GM12865 (cell line): ENCODE data around the gene RPS25.
"Not testable (repeated sequence)": the region's sequence is repeated elsewhere in the genome, so short reads cannot be mapped to it uniquely, and the experiment has no call there.

Experiments used
- DNase-seq: peaks from one replicate; pipeline ENCODE4 v3.0.0; 2010; ENCODE audit warnings: low read depth
- H3K4me3 ChIP-seq: 2 replicates; pipeline ENCODE4 v1.5.1; 2011; ENCODE audit warnings: mild to moderate bottlenecking, low read depth, low read length, control low read depth
- TF ChIP-seq, protein P1 (sequence below): IDR thresholded peaks from 2 replicates; pipeline ENCODE4 v1.5.1; 2011; ENCODE audit warnings: low read length, control low read depth, low read depth, inconsistent platforms; ENCODE audit not compliant: insufficient read depth; ENCODE audit errors: missing control alignments

The RPS25 gene

DNA sequence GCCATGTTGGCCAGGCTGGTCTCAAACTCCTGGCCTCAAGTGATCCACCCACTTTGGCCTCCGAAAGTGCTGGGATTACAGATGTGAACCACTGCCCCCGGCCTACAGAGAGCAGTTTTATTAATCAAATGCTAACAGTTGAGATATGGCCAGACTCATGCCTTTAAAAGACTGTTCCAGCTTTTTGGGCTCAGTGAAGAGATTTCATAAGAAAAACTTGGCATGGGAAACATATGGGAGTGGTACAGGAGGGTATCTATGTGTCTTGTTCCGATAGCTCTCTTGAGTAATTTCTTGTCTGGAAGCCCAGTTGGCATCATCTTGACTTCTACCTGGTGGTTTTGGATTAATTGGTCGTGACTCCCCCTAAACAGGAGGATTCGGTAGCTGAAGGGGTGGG lies 20.7 kb upstream of the RPS25 start:
- TF ChIP-seq, protein P1, sequence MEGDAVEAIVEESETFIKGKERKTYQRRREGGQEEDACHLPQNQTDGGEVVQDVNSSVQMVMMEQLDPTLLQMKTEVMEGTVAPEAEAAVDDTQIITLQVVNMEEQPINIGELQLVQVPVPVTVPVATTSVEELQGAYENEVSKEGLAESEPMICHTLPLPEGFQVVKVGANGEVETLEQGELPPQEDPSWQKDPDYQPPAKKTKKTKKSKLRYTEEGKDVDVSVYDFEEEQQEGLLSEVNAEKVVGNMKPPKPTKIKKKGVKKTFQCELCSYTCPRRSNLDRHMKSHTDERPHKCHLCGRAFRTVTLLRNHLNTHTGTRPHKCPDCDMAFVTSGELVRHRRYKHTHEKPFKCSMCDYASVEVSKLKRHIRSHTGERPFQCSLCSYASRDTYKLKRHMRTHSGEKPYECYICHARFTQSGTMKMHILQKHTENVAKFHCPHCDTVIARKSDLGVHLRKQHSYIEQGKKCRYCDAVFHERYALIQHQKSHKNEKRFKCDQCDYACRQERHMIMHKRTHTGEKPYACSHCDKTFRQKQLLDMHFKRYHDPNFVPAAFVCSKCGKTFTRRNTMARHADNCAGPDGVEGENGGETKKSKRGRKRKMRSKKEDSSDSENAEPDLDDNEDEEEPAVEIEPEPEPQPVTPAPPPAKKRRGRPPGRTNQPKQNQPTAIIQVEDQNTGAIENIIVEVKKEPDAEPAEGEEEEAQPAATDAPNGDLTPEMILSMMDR, result no peak
- H3K4me3 ChIP-seq, result no peak overlapping the region
- DNase-seq, result no peak

DNA sequence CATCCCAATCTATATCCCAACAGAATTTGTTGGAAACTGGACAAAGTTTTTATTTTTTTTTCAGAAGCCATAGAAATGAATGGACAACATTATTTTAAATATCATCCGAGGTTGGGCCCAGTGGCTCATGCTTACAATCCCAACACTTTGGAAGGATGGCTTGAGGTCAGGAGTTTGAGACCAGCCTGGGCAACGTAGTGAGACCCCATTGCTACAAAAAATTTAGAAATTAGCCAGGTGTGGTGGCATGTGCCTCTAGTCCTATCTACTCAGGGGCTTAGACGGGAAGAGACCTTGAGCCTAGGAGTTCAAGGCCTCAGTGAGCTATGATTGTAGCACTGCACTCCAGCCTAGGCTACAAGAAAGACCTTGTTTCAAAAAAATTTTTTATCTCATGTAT lies 16.7 kb upstream of the RPS25 start:
- DNase-seq, result no peak
- TF ChIP-seq, protein P1, result no peak
- H3K4me3 ChIP-seq, result no peak overlapping the region

DNA sequence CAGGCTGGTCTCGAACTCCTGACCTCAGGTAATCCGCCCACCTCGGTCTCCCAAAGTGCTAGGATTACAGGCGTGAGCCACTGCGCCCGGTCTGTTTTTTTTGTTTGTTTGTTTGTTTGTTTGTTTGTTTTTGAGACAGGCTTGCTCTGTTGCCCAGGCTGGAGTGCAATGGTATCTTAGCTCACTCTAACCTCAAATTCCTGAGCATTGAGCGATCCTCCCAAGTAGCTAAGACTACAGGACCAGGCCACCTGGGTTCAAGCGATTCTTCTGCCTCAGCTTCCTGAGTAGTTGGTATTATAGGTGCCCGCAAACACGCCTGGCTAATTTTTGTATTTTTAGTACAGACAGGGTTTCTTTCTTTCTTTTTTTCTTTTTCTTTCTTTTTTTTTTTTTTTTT lies 15.3 kb upstream of the RPS25 start:
- DNase-seq, H3K4me3 ChIP-seq: not testable (repeated sequence)

DNA sequence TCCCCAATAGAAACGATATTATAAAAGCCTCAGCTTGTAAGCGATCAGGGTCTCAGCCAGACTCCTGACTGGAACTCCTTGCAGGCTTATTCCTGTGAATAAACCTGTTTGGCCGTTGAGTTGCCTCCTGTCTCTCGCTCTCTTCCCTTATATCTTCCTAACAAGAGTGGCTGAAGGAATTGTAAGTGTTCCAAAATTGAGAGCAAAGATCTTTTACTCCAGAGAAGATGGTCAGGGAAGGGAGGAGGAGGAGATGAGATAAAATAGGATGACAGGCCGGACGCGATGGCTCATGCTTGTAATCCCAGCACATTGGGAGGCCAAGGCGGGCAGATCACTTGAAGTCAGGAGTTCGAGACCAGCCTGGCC lies 13.8 kb upstream of the RPS25 start:
- no peak overlapping the region for H3K4me3 ChIP-seq
- DNase-seq, result no peak
- TF ChIP-seq, protein P1, result no peak

DNA sequence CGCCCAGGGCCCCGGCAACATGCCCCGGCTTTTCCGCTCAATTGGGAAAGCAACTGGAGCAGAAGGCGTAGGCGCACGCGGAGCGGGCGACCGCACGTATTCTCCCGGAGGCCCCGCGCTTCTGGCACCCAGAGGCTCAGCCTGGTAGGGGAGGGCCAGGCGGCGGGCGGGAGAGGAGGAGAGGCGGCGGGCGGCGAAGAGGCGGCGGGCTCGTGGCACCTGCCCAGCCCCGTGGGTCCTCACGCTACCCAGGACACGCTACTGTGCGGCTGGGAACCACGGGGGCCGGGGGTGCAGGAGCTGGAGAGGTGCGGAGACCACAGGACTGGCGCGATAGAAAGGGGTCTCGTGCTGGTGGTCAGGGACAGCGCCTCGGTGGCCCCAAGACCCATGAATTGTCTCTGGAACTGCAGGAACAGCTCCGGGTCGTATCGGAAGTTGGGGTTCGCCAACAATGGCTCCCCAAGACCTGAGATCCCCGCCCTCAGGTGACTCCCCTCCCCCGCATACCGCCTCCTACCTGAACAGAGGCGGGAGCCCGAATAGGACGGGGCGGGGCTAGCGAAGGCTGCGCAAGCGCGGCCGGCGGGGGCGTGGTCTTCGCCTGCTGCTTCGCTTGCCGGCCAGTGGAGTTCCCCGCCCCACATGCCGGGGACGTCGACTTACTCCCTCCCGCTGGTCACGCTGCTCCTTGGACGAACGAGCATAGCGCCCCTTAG lies 12.3 kb upstream of the RPS25 start, which contains the start of gene SLC37A4:
TSS of gene SLC37A4 (minus strand) at position 549 of the 719 bp plus-strand sequence.
- TF ChIP-seq, protein P1, result peak; percentile 93
- peak; percentile 99 for DNase-seq
- peak within 1 kb of the TSS; percentile 99 for H3K4me3 ChIP-seq

DNA sequence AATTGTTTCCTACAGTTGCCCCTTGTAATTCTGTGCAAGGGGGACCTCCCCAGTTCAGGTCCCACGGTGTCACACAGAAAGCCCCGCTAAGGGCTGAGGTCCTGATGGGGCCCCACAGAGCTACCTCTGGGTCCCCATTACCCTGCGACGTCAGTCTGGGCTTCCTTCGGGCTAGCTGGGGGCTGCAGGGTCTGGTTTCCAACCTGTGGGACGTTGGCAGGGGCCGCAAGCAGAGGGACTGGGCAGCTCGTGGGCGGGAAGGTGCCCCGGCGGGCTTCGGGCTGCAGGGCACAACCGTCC lies 11.8 kb upstream of the RPS25 start:
- TF ChIP-seq, protein P1, result no peak
- no peak for DNase-seq
- H3K4me3 ChIP-seq, result peak overlapping the region; percentile 99

- DNase-seq, result peak; percentile 28
These were observed 11.3 kb upstream of the RPS25 start for GRCh38 chr11:119029340-119030028.

More at GRCh38 chr11:119029340-119030028, 11.3 kb upstream of the RPS25 start:
- TF ChIP-seq, protein P1, result no peak
- H3K4me3 ChIP-seq, result peak overlapping the region; percentile 99
